NK-92 (cell line): ENCODE data around the gene SMIM7.
A peak's percentile ranks its signal among the peaks of the same experiment; 100 is the strongest.
"Not testable (repeated sequence)": the region's sequence is repeated elsewhere in the genome, so short reads cannot be mapped to it uniquely, and the experiment has no call there.

Experiments used
- DNase-seq: peaks from one replicate; lab custom pipeline; 2025; ENCODE audit not compliant: unreplicated experiment; lab: John Stamatoyannopoulos, UW

The SMIM7 gene

DNA sequence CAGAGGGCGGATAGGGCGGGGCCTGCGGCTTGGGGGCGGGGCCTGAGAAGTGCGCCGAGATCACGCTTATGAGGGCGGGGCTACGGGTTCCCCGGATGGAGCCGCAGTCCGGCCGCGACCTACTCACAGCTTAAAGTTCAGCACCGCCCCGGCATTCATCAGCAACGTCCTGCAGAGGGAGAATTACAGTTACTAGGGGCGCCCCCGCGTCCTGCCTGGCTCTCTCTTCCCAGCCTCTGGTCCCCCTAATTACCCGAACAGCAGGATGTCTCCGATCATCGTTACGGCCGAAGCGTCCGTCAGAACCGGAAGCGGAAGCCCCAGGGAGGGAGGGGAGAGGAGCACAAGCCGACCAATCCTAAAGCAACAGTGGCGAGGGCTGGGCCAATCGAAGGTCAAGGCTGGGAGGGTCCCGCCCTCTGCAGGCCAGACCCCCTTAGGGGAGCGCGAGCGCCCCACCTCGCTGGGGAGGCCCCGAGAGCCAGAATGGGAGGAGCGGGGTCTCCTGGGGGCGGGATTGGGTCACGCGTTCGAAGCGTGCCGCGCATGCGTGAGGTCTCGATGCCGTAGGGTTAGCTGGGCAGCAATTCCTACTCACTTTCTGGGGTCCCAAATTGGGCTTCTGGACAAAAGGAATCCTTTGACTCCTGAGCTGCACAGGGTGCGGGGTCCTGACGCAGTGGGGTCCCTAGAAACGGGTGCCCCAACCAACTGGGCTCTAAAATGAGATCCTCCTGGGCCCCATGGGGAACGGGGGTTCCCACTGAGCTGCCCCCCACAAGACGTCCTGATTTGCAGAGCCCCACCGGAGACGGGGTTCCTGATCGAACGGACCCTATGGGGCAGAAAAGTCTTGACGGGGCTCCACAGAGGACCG lies at the start of gene SMIM7:
Gene SMIM7, minus strand, starts transcription at position 313 of the 877 bp plus-strand sequence. Its CDS starts 34 bp downstream, at position 279.
- peak; percentile 88 for DNase-seq

DNA sequence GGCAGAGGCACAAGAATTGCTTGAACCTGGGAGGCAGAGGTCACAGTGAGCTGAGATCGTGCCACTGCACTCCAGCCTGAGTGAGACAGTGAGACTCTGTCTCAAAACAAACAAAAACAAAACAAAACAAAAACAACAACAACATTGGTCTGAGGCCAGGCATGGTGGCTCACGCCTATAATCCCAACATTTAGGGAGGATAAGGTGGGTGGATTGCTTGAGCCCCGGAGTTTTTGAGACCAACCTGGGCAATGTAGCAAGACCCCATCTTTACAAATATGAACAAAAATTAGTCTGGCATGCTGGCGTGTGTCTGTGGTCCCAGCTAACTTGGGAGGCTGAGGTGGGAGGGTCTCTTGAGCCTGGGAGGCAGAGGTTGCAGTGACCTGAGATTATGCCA lies 43.7 kb upstream of the SMIM7 start:
- no peak for DNase-seq

GRCh38 chr19:16702123-16702522 lies 42.2 kb upstream of the SMIM7 start:
- no peak for DNase-seq

DNA sequence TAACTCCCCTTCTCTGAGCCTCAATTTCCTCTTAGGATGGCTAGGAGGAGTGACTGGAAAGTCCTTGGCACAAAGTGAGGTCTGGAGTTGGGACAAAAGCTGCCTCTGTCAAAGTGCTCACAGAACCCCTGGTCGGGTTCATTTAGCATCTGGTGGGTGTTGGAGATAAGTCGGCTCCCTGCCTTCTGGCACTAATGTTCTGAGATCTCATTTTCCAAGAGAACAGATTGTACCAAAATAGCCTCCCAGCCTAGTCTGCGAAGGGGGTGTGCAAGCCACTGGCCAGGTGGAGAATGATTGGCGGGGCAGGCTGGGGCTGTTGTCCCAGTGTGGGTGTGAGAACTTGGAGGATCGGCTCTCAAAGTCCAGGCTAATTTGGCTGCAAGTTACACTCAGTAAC lies 39.0 kb upstream of the SMIM7 start:
- DNase-seq, result no peak

DNA sequence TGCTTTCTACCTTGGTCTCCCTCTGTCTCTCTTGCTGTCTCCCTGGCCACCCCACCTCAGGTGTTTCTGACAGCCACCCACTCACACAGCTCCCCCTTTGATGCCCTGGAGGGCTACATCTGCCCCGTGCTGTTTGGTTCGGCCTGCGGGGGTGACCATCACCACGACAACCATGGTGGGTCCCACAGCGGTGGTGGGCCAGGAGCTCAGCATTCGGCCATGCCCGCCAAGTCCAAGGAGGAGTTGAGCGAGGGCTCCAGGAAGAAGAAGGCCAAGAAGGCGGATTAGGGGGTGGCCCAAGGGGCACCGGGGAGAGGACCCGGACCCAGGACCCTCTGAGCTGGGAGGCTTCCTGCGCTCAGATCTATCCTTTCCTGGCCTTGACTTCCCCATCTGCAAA lies 28.1 kb upstream of the SMIM7 start:
- no peak for DNase-seq

DNA sequence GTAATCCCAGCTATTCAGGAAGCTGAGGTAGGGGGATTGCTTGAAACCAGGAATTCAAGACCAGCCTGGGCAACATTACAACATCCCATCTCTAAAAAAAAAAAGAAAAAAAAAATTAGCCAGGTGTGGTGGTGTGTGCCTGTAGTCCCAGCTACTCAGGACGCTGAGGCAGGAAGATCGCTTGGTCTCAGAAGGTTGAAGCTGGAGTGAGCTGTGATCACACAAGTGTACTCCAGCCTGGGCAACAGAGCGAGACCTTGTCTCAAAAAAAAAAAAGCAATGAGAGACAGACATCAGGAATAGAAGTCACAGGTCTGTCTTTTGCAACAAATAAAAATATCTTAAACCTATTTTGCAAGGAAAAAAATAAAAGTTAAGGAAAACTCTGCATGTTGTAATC lies 24.3 kb upstream of the SMIM7 start:
- no peak for DNase-seq

DNA sequence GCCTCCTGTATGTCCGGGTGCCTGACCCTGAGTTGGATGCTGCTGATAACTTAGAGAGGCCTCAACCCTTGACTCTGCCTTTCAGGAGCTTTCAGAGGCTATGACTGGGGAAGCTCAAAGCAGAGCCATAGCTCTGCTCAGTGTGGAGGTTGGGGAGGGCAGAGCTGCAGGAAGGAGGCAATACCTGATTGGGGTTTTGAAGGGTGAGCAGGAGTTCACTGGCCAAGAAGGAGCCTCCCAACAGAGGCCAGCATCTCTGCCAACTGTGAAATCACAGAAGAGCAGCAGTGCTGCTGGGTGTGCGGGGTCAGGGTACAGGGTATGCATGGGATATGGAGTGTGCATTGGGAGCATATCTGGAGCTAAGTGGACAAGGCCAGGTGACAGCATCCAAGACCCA lies 22.6 kb upstream of the SMIM7 start:
- no peak for DNase-seq

- no peak for DNase-seq
Measured at GRCh38 chr19:16679811-16680210, 19.9 kb upstream of the SMIM7 start.

GRCh38 chr19:16678498-16678897 lies 18.6 kb upstream of the SMIM7 start:
- DNase-seq, result no peak

DNA sequence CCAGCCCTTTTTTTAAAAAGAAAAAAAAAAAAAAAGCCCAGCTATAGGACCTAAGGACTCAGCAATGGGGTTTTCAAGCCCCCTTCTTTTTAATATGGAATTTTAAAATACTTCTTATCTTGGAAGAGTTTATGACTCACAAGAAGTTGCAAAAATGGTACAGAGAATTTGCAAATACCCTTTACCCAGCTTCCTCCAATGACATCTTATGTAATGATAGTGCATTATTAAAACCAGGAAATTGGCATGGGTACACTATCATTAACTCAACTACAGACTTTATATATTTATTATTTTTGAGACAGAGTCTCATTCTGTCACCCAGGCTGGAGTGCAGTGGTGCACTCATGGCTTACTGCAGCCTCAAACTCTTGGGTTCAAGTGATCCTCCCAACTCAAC lies 17.1 kb upstream of the SMIM7 start:
- DNase-seq, result no peak

GRCh38 chr19:16676101-16676798 lies 16.3 kb upstream of the SMIM7 start:
- DNase-seq, result no peak

DNA sequence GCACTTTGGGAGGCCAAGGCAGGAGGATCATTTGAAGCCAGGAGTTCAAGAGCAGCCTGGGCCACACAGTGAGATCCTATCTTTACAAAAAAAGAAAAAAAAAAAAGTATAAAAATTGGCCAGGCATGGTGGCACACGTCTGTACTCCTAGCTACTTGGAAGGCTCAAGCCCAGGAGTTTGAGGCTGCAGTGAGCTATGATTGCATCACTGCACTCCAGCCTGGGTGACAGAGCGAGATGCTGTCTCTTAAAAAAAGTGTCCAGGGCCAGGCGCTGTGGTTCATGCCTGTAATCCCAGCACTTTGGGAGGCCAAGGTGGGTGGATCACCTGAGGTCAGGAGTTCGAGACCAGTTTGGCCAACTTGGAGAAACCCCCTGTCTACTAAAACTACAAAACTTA lies 13.9 kb upstream of the SMIM7 start:
- not testable (repeated sequence) for DNase-seq

GRCh38 chr19:16673231-16673630 lies 13.3 kb upstream of the SMIM7 start:
- DNase-seq, result no peak

- no peak for DNase-seq
Measured at GRCh38 chr19:16671652-16672274, 11.8 kb upstream of the SMIM7 start.

DNA sequence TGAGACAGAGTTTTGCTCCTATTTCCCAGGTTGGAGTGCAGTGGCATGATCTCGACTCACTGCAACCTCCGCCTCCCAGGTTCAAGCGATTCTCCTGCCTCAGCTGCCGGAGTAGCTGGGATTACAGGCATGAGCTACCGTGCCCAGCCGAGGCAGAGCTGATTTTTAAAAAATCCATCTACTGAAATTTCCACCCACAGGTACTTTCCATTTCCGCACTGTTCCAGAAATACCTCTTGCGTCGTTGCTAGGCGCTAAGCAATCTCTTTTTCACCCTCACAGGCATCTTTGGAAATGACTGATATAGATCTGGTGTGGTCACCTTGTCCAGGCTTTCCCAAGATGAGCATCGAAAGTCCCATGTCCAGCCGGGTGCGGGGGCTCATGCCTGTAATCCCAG lies 10.3 kb upstream of the SMIM7 start:
- DNase-seq, result no peak

GRCh38 chr19:16668702-16669101 lies 8.8 kb upstream of the SMIM7 start:
- not testable (repeated sequence) for DNase-seq

- no peak for DNase-seq
Measured at GRCh38 chr19:16668176-16668575, 8.2 kb upstream of the SMIM7 start.

GRCh38 chr19:16661480-16662034 lies 1.6 kb upstream of the SMIM7 start:
- DNase-seq, result no peak

DNA sequence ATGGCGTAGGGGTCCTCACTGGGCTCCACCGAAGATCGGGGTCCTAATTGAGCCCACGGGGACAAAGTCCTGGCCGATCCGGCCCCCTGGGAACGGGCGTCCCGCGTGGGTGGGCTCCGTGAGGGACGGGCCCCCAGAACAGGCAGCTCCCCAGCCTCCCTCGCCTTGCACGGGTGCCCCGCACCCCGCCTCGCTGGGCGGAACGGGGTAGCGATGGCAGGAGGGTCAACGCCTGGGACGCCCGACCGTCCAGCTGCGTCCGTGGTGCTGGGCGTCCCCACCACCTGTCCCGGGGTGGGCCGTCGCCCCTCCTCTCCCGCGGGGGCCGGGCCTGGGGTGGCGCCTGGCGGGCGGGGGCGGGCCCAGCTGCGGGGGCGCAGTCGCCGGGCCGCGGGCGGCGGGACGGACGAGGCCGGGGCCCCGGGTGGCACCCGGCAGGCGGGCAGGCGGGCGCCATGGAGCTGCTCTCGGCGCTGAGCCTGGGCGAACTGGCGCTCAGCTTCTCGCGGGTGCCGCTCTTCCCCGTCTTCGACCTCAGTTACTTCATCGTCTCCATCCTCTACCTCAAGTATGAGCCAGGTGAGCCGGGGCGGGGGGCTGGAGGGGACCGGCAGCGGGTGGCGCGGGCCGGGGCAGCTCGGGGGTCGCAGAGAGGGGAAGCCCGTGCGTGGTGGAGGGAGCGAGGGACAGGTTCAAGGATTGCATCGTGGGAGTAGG lies 977 bp upstream of the SMIM7 start, which contains the start of gene TMEM38A:
Gene TMEM38A, plus strand, starts transcription at position 377 of the 717 bp plus-strand sequence. Its CDS starts 79 bp downstream, at position 456.
- DNase-seq, result no peak

- DNase-seq, result no peak
Measured at GRCh38 chr19:16659464-16659831, 496 bp downstream of the SMIM7 start.

- DNase-seq, result no peak
Measured at GRCh38 chr19:16657384-16657783, 2.6 kb downstream of the SMIM7 start.
